ENCODE measurements around the gene LRRC30.
A peak's percentile ranks its signal among the peaks of the same experiment; 100 is the strongest.

Gene LRRC30

GRCh38 chr18:7269942-7270341 is 39.1 kb downstream of the LRRC30 start:
- no peak for DNase-seq (ENCODE audit: extremely low read depth, low read depth)
- H3K4me3 ChIP-seq (replicated peaks; ENCODE audit: low read depth, low read length): no peak overlapping the region
- TF ChIP-seq, protein P1, sequence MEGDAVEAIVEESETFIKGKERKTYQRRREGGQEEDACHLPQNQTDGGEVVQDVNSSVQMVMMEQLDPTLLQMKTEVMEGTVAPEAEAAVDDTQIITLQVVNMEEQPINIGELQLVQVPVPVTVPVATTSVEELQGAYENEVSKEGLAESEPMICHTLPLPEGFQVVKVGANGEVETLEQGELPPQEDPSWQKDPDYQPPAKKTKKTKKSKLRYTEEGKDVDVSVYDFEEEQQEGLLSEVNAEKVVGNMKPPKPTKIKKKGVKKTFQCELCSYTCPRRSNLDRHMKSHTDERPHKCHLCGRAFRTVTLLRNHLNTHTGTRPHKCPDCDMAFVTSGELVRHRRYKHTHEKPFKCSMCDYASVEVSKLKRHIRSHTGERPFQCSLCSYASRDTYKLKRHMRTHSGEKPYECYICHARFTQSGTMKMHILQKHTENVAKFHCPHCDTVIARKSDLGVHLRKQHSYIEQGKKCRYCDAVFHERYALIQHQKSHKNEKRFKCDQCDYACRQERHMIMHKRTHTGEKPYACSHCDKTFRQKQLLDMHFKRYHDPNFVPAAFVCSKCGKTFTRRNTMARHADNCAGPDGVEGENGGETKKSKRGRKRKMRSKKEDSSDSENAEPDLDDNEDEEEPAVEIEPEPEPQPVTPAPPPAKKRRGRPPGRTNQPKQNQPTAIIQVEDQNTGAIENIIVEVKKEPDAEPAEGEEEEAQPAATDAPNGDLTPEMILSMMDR (IDR thresholded peaks at IDR 0.05; ENCODE audit: low read depth, low read length, missing control alignments): no peak

DNA sequence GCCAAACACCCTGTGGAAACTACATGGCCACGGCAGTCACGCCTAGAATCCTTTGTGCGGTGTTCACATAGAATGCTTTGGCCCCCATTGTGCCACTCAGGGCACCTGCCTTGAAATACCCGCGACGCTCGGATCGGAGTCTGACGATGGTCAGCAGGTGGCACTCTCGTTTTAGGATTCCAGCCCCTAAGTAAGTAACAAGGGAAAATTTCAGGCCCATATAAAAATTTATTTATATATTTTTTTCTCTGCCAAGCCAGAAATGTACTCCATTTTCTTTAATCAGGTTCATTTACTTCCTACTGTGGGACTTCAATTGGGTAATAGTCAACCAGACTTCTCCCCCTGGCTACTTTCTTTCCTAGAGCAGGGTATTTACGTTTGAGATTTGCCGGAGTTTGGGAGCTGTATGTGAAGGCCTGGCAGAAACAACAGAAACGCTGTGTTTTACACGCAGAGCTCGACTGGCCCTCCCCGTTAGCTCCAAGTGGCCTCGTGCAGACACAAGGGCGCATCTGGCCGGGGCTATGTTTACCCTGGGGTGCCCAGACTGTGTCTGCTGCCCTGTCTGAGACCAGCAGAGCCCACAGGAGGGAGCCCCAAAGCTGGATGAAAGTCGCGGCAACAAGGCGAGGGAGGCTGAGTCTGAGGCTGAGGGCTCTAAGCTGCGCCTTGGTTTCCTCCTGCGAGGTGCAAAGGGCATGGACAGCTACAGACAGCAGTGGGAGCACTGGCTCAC is 41.6 kb downstream of the LRRC30 start:
- peak; percentile 31 for DNase-seq (ENCODE audit: extremely low read depth, low read depth)
- TF ChIP-seq, protein P1 (IDR thresholded peaks at IDR 0.05; ENCODE audit: low read depth, low read length, missing control alignments): peak; percentile 53
- H3K4me3 ChIP-seq (replicated peaks; ENCODE audit: low read depth, low read length): no peak overlapping the region

GRCh38 chr18:7273301-7273921 is 42.5 kb downstream of the LRRC30 start:
- peak; percentile 12 for DNase-seq (ENCODE audit: extremely low read depth, low read depth)
- TF ChIP-seq, protein P1 (IDR thresholded peaks at IDR 0.05; ENCODE audit: low read depth, low read length, missing control alignments): no peak
- H3K4me3 ChIP-seq (replicated peaks; ENCODE audit: low read depth, low read length): no peak overlapping the region

DNA sequence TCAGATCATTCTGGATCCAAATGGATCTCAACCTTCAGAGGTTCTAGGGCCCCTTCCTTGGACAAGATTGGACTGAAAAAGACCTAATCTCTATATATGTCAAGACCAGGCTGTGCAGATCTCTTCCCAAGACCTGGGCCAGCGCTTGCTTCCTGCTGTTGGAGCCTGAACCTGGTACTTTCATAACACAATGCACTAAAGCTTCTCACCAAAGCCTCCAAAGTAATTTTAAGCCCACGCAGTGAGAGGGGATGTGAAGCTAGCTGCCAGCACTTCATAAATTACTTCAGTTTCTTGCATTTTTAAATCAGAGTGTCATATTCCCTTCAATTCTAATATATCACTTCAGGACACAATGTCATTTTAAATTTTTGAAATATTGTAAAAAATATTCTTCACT is 50.7 kb downstream of the LRRC30 start:
- DNase-seq (ENCODE audit: extremely low read depth, low read depth): no peak
- H3K4me3 ChIP-seq (replicated peaks; ENCODE audit: low read depth, low read length): no peak overlapping the region
- TF ChIP-seq, protein P1 (IDR thresholded peaks at IDR 0.05; ENCODE audit: low read depth, low read length, missing control alignments): no peak

All from HFF-Myc (cell line).